ENCODE data around the gene YARS2. TPM values are rescaled to one million over a fixed set of nuclear protein-coding genes. Genes with fewer than 3 reads are reported as not detected.

Gene YARS2
- total and polyA plus RNA-seq, 3 donors from 2014 or later, result 13.9 to 29.8 (median 19.5) TPM

- no peaks in the 10 kb centered on the region for H3K4me1 ChIP-seq
- DNase-seq, result no peak
- no peak overlapping the region for H3K27ac ChIP-seq
- no peaks in the 10 kb centered on the region for H3K9me3 ChIP-seq
- WGBS, 2 donors, result 49 to 58% methylated on average over 2 of the region's 2 CpGs
- intact Hi-C loops (cut with DNase I; ENCODE audit: low total_unique reads), result no loop called here
- TF ChIP-seq CTCF (IDR thresholded peaks at IDR 0.05) (no peak), POLR2A (IDR thresholded peaks at IDR 0.05) (no peak)
- H3K27me3 ChIP-seq, result no peaks in the 10 kb centered on the region
- H3K36me3 ChIP-seq (ENCODE audit: low read depth, missing control alignments), result no peaks in the 10 kb centered on the region
- no peak overlapping the region for H3K4me3 ChIP-seq
These were observed 34.2 kb upstream of the YARS2 start for GRCh38 chr12:32789916-32790315.

- TF ChIP-seq CTCF (IDR thresholded peaks at IDR 0.05) (no peak), POLR2A (IDR thresholded peaks at IDR 0.05) (no peak)
- intact Hi-C loops (cut with DNase I; ENCODE audit: low total_unique reads), result no loop called here
- Histone ChIP-seq H3K27ac (no peak overlapping the region), H3K4me3 (no peak overlapping the region), H3K9me3 (no peaks in the 10 kb centered on the region), H3K27me3 (no peaks in the 10 kb centered on the region), H3K4me1 (no peaks in the 10 kb centered on the region), H3K36me3 (ENCODE audit: low read depth, missing control alignments) (no peaks in the 10 kb centered on the region)
- DNase-seq, result no peak
These were observed 33.7 kb upstream of the YARS2 start for GRCh38 chr12:32789446-32789845.

GRCh38 chr12:32788405-32788804 lies 32.7 kb upstream of the YARS2 start:
- no peak for DNase-seq
- TF ChIP-seq POLR2A (IDR thresholded peaks at IDR 0.05) (no peak), CTCF (IDR thresholded peaks at IDR 0.05) (no peak)
- Histone ChIP-seq H3K27me3 (no peaks in the 10 kb centered on the region), H3K4me1 (no peaks in the 10 kb centered on the region), H3K9me3 (no peaks in the 10 kb centered on the region), H3K36me3 (ENCODE audit: low read depth, missing control alignments) (no peaks in the 10 kb centered on the region), H3K27ac (no peak overlapping the region), H3K4me3 (no peak overlapping the region)
- intact Hi-C loops (cut with DNase I; ENCODE audit: low total_unique reads), result no loop called here
- 68 to 77% methylated on average over 4 of the region's 4 CpGs for WGBS, 2 donors

GRCh38 chr12:32785557-32785956 lies 29.9 kb upstream of the YARS2 start:
- no peak overlapping the region for H3K27ac ChIP-seq
- no peaks in the 10 kb centered on the region for H3K4me1 ChIP-seq
- no peaks in the 10 kb centered on the region for H3K9me3 ChIP-seq
- DNase-seq, result no peak
- no peak overlapping the region for H3K4me3 ChIP-seq
- H3K27me3 ChIP-seq, result no peaks in the 10 kb centered on the region
- no peak for TF ChIP-seq POLR2A (IDR thresholded peaks at IDR 0.05)
- TF ChIP-seq CTCF (IDR thresholded peaks at IDR 0.05), result no peak
- intact Hi-C loops (cut with DNase I; ENCODE audit: low total_unique reads), result no loop called here
- H3K36me3 ChIP-seq (ENCODE audit: low read depth, missing control alignments), result no peaks in the 10 kb centered on the region
- 66 to 79% methylated on average over 5 of the region's 5 CpGs for WGBS, 2 donors

GRCh38 chr12:32783029-32783428 lies 27.3 kb upstream of the YARS2 start:
- Histone ChIP-seq H3K4me1 (no peaks in the 10 kb centered on the region), H3K4me3 (no peak overlapping the region), H3K27me3 (no peaks in the 10 kb centered on the region), H3K36me3 (ENCODE audit: low read depth, missing control alignments) (no peaks in the 10 kb centered on the region), H3K27ac (no peak overlapping the region), H3K9me3 (no peaks in the 10 kb centered on the region)
- 52 to 55% methylated on average over 3 of the region's 3 CpGs for WGBS, 2 donors
- TF ChIP-seq CTCF (IDR thresholded peaks at IDR 0.05), result no peak
- TF ChIP-seq POLR2A (IDR thresholded peaks at IDR 0.05), result no peak
- intact Hi-C loops (cut with DNase I; ENCODE audit: low total_unique reads), result no loop called here
- no peak for DNase-seq

Data from testis (tissue), 3 donors.